OCI-LY7 (cell line): ENCODE results near the gene CLCN6.

Experiments
- CTCF ChIP-seq: fragments of 200-600 bp; sonication (generic); conservative IDR thresholded peaks from 2 replicates; pipeline ENCODE4 v1.5.1; 2014; ENCODE audit warnings: mild to moderate bottlenecking, antibody characterized with exemption, low read length, moderate library complexity, mixed read lengths
- EZH2phosphoT487 ChIP-seq: fragments of 200-600 bp; sonication (generic); IDR thresholded peaks from 2 replicates; pipeline ENCODE4 v1.6.1; 2018; ENCODE audit warnings: low read depth, borderline replicate concordance, mild to moderate bottlenecking, mixed run types, antibody characterized with exemption, low read length, moderate library complexity, mixed read lengths

GRCh38 chr1:11891433-11892186, 85.6 kb downstream of the CLCN6 start:
- no peak for TF ChIP-seq CTCF
- no peak for TF ChIP-seq EZH2phosphoT487
